SK-N-SH (cell line): ENCODE results near the gene IL12A.

Experiments
- CHD2 ChIP-seq: fragments of 150-350 bp; IDR thresholded peaks from 2 replicates; pipeline ENCODE4 v1.6.1; 2018; ENCODE audit warnings: low read length; ENCODE audit not compliant: partially characterized antibody
- CTCF ChIP-seq: fragments of 200-600 bp; sonication (generic); IDR thresholded peaks from 2 replicates; pipeline ENCODE4 v1.6.1; 2017; ENCODE audit warnings: antibody characterized with exemption, mild to moderate bottlenecking, moderate library complexity
- MXI1 ChIP-seq: IDR thresholded peaks from 2 replicates; pipeline ENCODE4 v1.6.1; 2012; ENCODE audit warnings: mild to moderate bottlenecking, low read depth, low read length, improper control_type of control experiment
- NFIC ChIP-seq: IDR thresholded peaks from 2 replicates; pipeline ENCODE4 v1.4.0; 2012; ENCODE audit warnings: borderline replicate concordance
- POLR2AphosphoS5 ChIP-seq: IDR thresholded peaks from 2 replicates; pipeline ENCODE4 v1.6.1; 2012; ENCODE audit warnings: low read depth, low read length
- SMC3 ChIP-seq: IDR thresholded peaks from 2 replicates; pipeline ENCODE4 v1.6.1; 2012; ENCODE audit warnings: low read depth, low read length, improper control_type of control experiment

- TF ChIP-seq POLR2AphosphoS5, result no peak
- no peak for TF ChIP-seq CTCF
- no peak for TF ChIP-seq MXI1
- no peak for TF ChIP-seq NFIC
- no peak for TF ChIP-seq SMC3
- no peak for TF ChIP-seq CHD2
These were observed 31.5 kb downstream of the IL12A start for GRCh38 chr3:160020057-160020711.
